Tibial nerve (tissue), 3 donors: Measurements from ENCODE around the gene ANAPC10.

Source experiments
- POLR2A ChIP-seq, 2 donors: fragments of 450-650 bp; IDR thresholded peaks; one replicate each; pipeline ENCODE4 v1.6.1; 2017; ENCODE audit warnings: antibody characterized with exemption in 2 of 2, mild to moderate bottlenecking in 2 of 2, moderate library complexity in 2 of 2
- TF ChIP-seq, protein P1 (sequence below), 5 experiments: fragments of 200-600 bp in 3 of 5; fragments of 450-650 bp in 2 of 5; sonication (generic) in 3 of 5; IDR thresholded peaks; one replicate each; pipeline ENCODE4 v1.5.1; 2016 to 2019; ENCODE audit warnings: antibody characterized with exemption in 5 of 5, mild to moderate bottlenecking in 3 of 5, moderate library complexity in 2 of 5

DNA sequence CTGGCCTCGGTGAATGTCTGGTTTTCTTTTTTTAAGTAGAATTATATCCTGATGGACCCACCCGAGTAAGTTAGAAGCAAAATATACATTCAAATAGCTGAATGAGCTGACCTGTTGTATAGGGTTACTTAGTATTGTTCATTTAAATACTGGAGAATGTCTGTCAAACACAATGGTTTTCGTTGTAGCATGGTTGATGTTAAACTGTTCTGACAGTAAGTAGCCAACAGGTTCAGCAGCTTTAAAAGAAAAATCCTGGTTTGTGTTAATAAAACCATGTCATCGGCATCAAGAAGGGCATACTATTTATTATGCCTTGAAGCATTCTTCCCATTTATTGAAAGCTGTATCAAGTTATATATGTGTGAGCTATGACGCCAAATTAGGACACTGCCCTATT, 149.6 kb downstream of the ANAPC10 start:
- TF ChIP-seq, protein P1, sequence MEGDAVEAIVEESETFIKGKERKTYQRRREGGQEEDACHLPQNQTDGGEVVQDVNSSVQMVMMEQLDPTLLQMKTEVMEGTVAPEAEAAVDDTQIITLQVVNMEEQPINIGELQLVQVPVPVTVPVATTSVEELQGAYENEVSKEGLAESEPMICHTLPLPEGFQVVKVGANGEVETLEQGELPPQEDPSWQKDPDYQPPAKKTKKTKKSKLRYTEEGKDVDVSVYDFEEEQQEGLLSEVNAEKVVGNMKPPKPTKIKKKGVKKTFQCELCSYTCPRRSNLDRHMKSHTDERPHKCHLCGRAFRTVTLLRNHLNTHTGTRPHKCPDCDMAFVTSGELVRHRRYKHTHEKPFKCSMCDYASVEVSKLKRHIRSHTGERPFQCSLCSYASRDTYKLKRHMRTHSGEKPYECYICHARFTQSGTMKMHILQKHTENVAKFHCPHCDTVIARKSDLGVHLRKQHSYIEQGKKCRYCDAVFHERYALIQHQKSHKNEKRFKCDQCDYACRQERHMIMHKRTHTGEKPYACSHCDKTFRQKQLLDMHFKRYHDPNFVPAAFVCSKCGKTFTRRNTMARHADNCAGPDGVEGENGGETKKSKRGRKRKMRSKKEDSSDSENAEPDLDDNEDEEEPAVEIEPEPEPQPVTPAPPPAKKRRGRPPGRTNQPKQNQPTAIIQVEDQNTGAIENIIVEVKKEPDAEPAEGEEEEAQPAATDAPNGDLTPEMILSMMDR (IDR thresholded peaks at IDR 0.05) = no peak
- no peak for TF ChIP-seq POLR2A (IDR thresholded peaks at IDR 0.05)
